Testis (tissue), 3 donors: ENCODE data around the gene RRP1B. TPM values are rescaled to one million over a fixed set of nuclear protein-coding genes. Genes with fewer than 3 reads are reported as not detected.
"Not testable (repeated sequence)": the region's sequence is repeated elsewhere in the genome, so short reads cannot be mapped to it uniquely, and the experiment has no call there.

Source experiments
- DNase-seq: peaks from one replicate; pipeline ENCODE4 v3.0.0-alpha.2; 2019
- H3K27ac ChIP-seq, 2 donors: fragments of 200-600 bp; sonication (generic); one replicate each; pipeline ENCODE4 v1.5.1; 2019
- H3K27me3 ChIP-seq: fragments of 200-600 bp; sonication (generic); one replicate; pipeline ENCODE4 v1.5.1; 2019
- H3K36me3 ChIP-seq: fragments of 200-600 bp; sonication (generic); one replicate; pipeline ENCODE4 v1.5.1; 2017; ENCODE audit warnings: low read depth; ENCODE audit errors: missing control alignments
- H3K4me1 ChIP-seq: fragments of 200-600 bp; sonication (generic); one replicate; pipeline ENCODE4 v1.5.1; 2019
- H3K4me3 ChIP-seq, 2 donors: fragments of 200-600 bp; sonication (generic); one replicate each; pipeline ENCODE4 v1.5.1; 2017 to 2019
- H3K9me3 ChIP-seq: fragments of 200-600 bp; sonication (generic); one replicate; pipeline ENCODE4 v1.5.1; 2017
- CTCF ChIP-seq, 3 experiments: fragments of 450-650 bp in 2 of 3; fragments of 200-600 bp in 1 of 3; sonication (generic) in 1 of 3; IDR thresholded peaks; one replicate each; pipeline ENCODE4 v1.5.1; 2016 to 2019; ENCODE audit warnings: antibody characterized with exemption in 3 of 3, mild to moderate bottlenecking in 2 of 3, moderate library complexity in 1 of 3
- POLR2A ChIP-seq: fragments of 450-650 bp; IDR thresholded peaks from one replicate; pipeline ENCODE4 v1.6.1; 2017; ENCODE audit warnings: antibody characterized with exemption, mild to moderate bottlenecking, moderate library complexity
- WGBS, 2 donors: methylation state at CpG; one replicate each; pipeline ENCODE4 v1.1.5; 2018; 5-methylcytosine and 5-hydroxymethylcytosine counted together
- intact Hi-C: fragments of 100-400 bp; cut with DNase I; formaldehyde crosslinking; loops from one replicate; pipeline ENCODE4 v1.15.1; 2023; ENCODE audit warnings: low total_unique reads
- polyA plus RNA-seq: library from polyadenylated mRNA; stranded (reverse); fragments of 350-450 nt; fragmentation: Illumina TruSeq; extraction: RNeasy Lipid Tissue Mini Kit (QIAGEN cat#74804); gene quantifications from one replicate; pipeline ENCODE4 v1.2.3, GENCODE V29; 2014; ENCODE audit warnings: low read depth, low replicate concordance; ENCODE audit not compliant: insufficient read depth
- total RNA-seq, 2 donors: library from RNA; depleted of rRNA; stranded (reverse); fragments of >200 nt; gene quantifications; one replicate each; pipeline ENCODE4 v1.2.3, GENCODE V29; 2016

The RRP1B gene
- total and polyA plus RNA-seq, 3 donors from 2014 or later: 27.8 to 48.6 (median 44.8) TPM

DNA sequence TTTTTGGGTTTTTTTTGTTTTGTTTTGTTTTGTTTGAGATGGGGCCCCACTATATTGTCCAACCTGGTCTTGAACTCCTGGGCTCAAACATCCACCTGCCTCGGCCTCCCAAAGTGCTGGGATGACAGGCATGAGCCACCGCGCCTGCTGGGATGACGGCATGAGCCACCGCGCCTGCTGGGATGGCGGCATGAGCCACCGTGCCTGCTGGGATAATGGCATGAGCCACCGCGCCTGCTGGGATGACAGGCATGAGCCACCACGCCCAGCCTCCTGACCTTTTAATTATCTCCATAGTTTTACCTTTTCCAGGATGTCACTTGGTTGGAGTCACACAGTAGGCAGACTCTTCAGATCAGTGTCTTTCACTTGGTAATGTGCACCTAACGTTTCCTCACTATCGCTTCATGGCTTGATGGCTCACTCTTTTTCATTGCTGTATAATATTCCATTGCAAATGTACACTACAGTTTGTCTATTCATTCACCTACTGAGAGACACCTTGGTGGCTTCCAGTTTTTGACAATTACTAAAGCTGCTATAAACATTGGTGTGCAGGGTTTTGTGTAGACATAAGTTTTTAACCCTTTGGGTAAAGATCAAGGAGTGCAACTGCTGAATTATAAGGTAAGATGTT, 49.5 kb downstream of the RRP1B start:
- WGBS, 2 donors: 91 to 97% methylated on average over 13 of the region's 13 CpGs
- Histone ChIP-seq H3K4me3 (no peak overlapping the region), H3K9me3 (no peaks in the 10 kb centered on the region), H3K4me1 (no peaks in the 10 kb centered on the region), H3K27ac (no peak overlapping the region), H3K36me3 (no peaks in the 10 kb centered on the region), H3K27me3 (no peaks in the 10 kb centered on the region)
- no peak for DNase-seq
- intact Hi-C loops: no loop called here
- TF ChIP-seq CTCF (IDR thresholded peaks at IDR 0.05) (no peak), POLR2A (no peak)

DNA sequence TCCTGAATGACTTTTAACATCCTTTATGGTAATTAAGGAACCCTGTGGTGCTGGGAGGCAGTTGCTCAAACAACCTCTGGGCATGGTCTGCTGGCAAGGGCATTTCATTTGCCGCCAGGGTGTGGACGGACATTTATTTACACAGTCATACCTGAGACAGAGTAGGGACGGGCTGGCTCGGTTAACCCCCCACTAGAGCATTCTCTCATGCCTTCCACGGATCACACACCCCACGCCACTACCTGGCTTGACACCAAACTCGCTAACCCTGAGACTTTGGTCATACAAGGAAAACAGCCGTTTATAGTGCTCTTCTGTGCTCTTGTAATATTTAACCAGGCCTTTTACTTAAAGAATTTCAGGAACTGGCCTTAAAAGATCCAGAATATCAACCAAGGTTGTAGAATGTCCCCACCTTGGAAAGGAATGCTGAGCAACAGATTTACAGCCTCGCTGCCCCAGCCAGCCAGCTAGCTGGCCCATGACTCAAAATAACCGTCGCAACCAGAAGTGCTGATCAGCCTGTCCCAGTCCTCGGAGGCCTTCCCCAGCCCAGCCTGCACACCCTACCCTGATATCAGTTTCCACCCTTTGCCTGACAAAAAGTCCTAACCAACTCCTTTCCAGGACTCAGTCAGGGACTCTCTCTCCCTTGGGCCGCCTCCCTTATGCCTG, 53.0 kb downstream of the RRP1B start:
- intact Hi-C loops: no loop called here
- H3K36me3 ChIP-seq: no peaks in the 10 kb centered on the region
- H3K27me3 ChIP-seq: no peaks in the 10 kb centered on the region
- DNase-seq: no peak
- 71 to 75% methylated on average over 13 of the region's 13 CpGs for WGBS, 2 donors
- no peaks in the 10 kb centered on the region for H3K4me1 ChIP-seq
- H3K4me3 ChIP-seq: no peak overlapping the region
- no peaks in the 10 kb centered on the region for H3K9me3 ChIP-seq
- TF ChIP-seq POLR2A (no peak), CTCF (IDR thresholded peaks at IDR 0.05) (no peak)
- H3K27ac ChIP-seq: no peak overlapping the region

DNA sequence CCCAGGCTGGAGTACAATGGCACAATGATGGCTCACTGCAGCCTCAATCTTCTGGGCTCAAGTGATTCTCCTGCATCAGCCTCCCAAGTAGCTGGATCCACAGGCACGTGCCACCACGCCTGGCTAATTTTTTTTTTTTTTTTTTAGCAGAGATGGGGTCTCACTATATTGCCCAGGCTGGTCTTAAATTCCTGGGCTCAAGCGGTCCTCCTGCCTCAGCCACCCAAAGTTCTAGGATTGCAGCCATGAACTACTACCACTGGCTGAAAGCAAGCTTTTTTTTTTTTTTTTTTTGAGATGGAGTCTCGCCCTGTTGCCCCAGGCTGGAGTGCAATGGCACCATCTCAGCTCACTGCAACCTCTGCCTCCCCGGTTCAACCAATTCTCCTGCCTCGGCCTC, 53.8 kb downstream of the RRP1B start:
- H3K27ac ChIP-seq, intact Hi-C loops: not testable (repeated sequence)

GRCh38 chr21:43716376-43717165, 57.2 kb downstream of the RRP1B start:
- TF ChIP-seq CTCF (IDR thresholded peaks at IDR 0.05) (no peak), POLR2A (no peak)
- H3K4me3 ChIP-seq: no peak overlapping the region
- no peak for DNase-seq
- H3K27ac ChIP-seq: no peak overlapping the region
- no peaks in the 10 kb centered on the region for H3K27me3 ChIP-seq
- H3K9me3 ChIP-seq: no peaks in the 10 kb centered on the region
- peaks cover 19% of the 10 kb centered on the region for H3K4me1 ChIP-seq
- intact Hi-C loops: no loop called here
- WGBS, 2 donors: 89 to 90% methylated on average over 8 to 12 of the region's 12 CpGs
- H3K36me3 ChIP-seq: no peaks in the 10 kb centered on the region

More for the DNA sequence above, 53.8 kb downstream of the RRP1B start:
- not testable (repeated sequence) for H3K27me3 ChIP-seq, H3K36me3 ChIP-seq, DNase-seq, H3K4me1 ChIP-seq, H3K9me3 ChIP-seq, H3K4me3 ChIP-seq
- 92 to 96% methylated on average over 6 of the region's 6 CpGs for WGBS, 2 donors

DNA sequence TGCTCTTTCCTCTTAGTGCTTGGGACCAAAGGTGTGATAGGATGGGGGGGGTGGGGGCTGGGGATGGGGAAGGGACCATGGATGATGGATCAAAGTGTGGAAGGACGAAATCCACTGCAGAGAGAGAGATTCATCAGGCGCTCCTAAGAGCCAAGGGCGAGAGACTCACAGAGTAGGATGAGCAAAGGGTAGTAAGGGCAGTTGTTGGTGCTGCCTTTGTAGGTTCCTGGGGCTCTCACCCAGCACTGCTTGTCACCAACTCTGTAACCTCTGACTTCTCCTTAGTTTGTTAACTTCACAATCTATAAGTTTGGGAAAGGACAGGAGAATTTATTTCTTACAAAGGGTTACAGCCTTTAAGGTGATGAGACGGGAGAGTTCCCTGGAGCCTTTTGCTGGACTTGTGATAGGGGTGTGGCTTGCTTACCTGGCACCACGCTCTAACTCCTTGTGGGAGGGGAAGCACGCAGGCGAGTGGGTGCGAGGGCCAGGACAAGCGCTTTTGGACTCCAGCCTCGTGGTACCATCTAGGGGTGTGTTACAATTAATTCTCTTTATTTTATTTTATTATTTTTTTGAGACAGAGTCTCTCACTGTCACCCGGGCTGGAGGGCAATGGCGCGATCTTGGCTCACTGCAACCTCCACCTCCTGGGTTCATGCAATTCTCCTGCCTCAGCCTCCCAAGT, 58.0 kb downstream of the RRP1B start:
- H3K27ac ChIP-seq: no peak overlapping the region
- DNase-seq: no peak
- no peaks in the 10 kb centered on the region for H3K9me3 ChIP-seq
- intact Hi-C loops: no loop called here
- no peaks in the 10 kb centered on the region for H3K36me3 ChIP-seq
- peaks cover 21% of the 10 kb centered on the region for H3K4me1 ChIP-seq
- H3K4me3 ChIP-seq: no peak overlapping the region
- no peaks in the 10 kb centered on the region for H3K27me3 ChIP-seq
- TF ChIP-seq CTCF (IDR thresholded peaks at IDR 0.05): no peak
- no peak for TF ChIP-seq POLR2A
- 87 to 90% methylated on average over 13 of the region's 13 CpGs for WGBS, 2 donors
